Effector CD4-positive, alpha-beta T cell (primary cell): ENCODE data around the gene ST8SIA6.
"Not testable (repeated sequence)": the region's sequence is repeated elsewhere in the genome, so short reads cannot be mapped to it uniquely, and the experiment has no call there.

Source experiments
- DNase-seq: peaks from one replicate; pipeline ENCODE4 v3.0.0-alpha.2; 2020

ST8SIA6 gene

DNA sequence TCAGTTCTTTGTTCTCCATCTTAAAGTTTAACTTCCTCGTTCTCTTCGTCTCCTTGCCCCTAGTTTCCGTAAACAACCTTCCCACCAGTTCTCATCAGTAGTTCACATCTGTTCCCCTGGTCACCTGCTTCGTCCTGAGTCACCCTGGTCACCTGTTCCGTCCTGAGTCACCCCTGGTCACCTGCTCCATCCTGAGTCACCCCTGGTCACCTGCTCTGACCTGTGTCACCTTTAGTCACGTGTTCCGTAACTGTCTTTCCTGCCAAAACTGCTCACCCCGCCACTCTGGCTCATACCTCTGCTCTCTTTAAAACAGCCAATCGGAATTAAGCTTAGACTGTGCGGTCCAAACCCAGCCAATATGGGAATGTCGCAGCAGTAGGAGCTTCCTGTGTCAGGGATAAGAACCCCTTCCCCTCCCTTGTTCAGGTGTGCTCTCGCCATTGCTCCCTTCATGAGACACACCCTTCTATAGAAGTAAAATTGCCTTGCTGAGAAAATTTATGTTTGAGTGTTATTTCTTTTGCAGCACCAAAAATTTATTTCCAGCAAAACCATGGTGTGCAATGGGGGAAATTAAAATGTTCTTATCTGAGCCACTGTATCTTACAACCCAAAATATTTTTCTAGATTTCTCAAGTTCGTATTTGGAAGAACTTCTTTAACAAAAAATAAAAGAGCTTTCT lies 114.1 kb downstream of the ST8SIA6 start:
- no peak for DNase-seq

DNA sequence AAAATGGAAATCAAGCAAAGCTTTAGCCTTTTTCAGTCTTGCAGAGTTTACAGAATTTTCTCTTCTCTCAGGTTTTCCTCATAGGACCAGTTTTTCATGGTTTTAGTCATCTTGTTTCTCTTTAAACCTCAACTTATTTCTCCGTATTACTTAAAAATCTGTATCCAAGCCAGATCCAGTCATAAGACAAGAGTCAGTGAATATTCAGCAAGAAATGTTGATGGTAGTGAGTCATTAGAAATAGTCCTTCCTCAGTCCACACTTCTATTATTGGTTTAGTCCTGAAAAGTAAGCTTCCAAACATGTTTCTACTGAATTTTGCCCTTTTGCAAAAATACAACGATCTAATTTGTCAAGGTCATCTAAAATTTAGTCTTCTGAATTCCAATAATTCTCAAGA lies 119.3 kb downstream of the ST8SIA6 start:
- no peak for DNase-seq

DNA sequence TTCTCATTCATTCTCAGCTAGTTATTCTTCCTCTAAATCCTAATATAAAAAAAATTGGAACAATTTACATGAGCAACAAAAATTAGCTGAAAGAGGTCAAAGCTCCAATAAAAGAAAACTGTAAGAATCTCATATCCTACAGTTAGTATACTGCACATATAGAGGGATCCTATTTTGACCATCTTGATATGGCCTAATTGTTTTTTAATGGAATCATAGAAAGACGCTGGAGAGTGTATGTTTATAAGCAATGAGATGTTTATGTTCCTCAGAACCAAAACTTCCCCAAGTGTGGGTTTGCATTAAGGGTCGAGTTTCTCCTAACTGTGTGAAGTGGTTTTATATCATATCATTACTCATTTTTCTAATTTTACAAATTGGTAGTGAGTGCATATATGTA lies 123.9 kb downstream of the ST8SIA6 start:
- DNase-seq = no peak

DNA sequence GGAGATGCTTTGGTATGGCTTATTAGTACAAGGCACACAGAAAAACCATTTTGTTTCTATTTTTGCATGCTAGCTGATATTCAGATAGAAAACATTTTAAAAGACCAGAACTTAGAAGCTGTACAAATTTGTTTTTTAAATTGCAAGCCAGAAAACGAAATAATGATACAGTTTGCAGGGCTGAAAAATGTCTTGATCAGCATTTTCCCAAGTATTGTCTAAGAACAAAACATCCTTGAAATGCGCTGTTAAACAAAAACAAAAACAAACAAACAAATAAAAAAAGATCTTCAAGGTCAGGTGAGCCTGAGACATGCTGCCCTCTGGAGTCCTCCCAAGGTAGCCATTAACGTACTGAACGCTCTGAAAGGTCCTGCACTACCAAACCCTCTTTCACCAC lies 128.0 kb downstream of the ST8SIA6 start:
- no peak for DNase-seq

- DNase-seq = not testable (repeated sequence)
Observed at GRCh38 chr10:17321957-17322356, 132.4 kb downstream of the ST8SIA6 start.

- DNase-seq = no peak
Observed at GRCh38 chr10:17316488-17317170, 137.8 kb downstream of the ST8SIA6 start.

DNA sequence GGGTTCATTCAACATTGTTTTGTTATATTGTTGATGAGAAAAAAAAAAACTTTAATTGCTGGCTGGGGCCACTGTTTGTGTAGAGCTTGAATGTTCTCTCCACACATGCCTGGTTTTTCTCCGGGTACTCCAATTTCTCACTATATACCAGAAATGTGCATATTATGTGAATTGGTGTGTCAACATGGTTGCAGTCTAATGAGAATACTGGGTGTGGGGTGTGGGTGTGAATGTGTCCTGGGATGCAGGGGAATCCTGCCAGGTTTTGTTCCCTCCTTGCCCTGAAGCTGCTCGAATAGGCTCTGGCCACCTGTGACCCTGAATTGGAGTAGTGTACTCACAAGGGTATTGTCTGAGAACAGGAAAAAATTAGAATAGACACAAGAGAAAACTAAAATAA lies 145.0 kb downstream of the ST8SIA6 start:
- DNase-seq = no peak

- no peak for DNase-seq
Observed at GRCh38 chr10:17307123-17307522, 147.3 kb downstream of the ST8SIA6 start.

DNA sequence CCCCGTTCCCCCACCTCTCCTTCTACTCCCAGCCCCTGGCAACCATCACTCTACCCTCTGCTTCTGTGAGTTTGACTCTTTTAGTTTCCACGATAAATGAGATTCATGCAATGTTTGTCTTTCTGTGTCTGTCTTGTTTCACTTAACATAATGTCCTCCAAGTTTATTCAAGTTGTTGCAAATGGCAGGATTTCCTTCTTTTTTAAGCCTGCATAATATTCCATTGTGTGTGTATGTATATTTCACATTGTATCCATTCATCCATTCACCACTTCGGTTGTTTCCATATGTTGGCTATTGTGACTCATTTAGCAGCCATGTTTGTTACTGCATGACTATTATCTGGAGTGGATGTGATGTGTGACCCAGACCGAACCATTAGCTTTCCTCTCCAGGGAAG lies 162.0 kb downstream of the ST8SIA6 start:
- no peak for DNase-seq

GRCh38 chr10:17290226-17290625 lies 164.2 kb downstream of the ST8SIA6 start:
- DNase-seq = no peak

DNA sequence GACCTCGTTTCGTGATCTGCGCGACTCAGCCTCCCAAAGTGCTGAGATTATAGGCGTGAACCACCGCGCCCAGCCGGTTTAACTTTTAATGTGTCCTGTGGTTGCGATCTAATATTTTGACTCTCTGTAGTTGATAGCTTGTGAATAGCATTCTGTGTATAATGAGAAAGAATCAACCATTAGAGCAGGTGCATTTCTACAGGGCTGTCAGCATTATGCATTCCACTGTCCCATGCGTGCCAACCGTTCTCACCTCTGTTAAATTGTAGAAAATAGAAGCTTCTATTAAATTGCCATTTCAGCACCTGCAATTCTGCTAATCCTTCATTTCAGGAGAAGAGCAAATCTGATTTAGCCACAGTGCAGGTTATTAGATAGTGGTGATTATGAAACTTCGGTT lies 164.6 kb downstream of the ST8SIA6 start:
- no peak for DNase-seq

GRCh38 chr10:17286562-17287550 lies 167.5 kb downstream of the ST8SIA6 start:
- DNase-seq = no peak

DNA sequence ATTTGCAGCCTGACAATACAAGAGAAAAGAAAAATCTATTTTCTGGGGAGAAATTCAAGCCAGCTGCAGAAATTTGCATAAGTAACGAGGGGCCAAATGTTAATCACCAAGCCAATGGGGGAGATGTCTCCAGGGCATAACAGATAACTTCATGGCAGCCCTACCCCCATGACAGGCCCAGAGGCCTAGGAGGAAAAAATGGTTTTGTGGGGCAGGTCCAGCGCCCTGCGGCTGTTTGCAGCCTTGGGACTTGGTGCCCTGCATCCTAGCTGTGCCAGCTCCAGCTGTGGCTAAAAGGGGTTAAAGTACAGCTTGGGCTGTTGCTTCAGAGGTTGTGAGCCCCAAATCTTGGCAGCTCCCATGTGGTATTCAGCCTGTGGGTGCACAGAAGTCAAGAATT lies 172.1 kb downstream of the ST8SIA6 start:
- no peak for DNase-seq

DNA sequence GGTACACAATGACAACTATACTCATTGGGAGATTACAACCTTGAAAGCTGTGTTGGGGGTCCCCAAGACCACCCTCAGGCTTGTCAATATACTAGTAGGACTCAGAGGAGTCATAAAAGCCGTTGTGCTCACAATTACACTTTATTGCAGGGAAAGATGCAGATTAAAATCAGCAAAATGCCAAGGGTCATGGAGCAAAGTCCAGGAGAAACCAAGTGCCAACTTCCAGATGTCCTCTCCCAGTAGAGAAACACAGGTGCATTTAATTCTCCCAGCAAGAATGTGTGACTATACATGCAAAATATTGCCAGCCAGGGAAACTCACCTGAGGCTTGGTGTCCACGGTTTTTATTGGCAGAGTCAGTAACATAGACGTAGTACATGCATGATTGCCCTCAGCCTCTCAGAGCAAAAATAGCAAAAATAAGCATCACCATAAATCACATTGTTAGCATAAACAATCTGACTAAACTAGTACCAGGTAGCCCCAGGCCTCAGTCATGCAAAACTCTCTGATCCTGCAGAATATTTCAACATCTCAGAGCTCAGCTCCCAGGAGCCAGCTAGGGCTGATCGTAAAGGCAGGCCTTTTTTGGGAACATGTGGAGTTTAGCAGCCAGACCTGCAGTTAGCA lies 175.7 kb downstream of the ST8SIA6 start:
- no peak for DNase-seq

- no peak for DNase-seq
Observed at GRCh38 chr10:17276756-17277424, 177.5 kb downstream of the ST8SIA6 start.

DNA sequence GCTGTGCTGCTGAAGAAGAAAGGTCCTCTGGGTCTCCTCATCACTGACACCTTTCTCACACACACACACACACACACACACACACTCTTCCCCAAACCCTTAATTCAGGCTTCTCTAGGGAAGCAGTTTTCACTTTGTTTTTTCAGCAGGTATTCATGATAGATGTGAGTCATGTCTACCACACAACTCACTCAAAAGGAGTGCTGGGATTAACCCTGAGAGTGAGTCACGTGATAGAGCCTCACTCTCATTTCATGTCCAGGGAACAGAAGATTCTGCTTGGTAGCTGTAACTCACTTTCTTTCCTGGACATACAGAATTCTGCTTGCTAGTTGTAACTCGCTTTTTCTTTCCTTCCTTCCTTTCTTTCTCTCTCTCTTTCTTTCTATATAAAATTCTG lies 181.0 kb downstream of the ST8SIA6 start:
- no peak for DNase-seq

DNA sequence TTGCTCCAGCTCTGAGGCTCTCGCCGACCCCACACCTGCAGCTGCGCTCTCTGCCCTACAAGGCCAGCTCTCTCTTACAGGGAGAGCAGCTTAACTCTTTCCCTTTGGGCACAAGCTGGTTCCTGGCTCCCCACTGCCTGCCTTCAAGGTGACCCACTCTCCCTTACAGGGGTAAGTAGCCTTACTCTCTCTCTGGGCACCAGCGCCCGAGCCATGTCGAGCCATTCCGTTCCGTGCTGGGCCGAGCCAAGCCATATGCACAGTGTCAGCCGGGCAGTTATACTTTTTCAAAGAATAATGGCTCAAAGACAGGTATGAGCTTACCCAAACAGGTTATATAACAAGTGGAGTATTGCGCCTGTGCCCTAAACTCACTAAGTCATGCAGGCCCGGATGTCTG lies 181.7 kb downstream of the ST8SIA6 start:
- no peak for DNase-seq
